Measurements from ENCODE around the gene CLDN12.
"Not testable (repeated sequence)": the region's sequence is repeated elsewhere in the genome, so short reads cannot be mapped to it uniquely, and the experiment has no call there.

Gene CLDN12

DNA sequence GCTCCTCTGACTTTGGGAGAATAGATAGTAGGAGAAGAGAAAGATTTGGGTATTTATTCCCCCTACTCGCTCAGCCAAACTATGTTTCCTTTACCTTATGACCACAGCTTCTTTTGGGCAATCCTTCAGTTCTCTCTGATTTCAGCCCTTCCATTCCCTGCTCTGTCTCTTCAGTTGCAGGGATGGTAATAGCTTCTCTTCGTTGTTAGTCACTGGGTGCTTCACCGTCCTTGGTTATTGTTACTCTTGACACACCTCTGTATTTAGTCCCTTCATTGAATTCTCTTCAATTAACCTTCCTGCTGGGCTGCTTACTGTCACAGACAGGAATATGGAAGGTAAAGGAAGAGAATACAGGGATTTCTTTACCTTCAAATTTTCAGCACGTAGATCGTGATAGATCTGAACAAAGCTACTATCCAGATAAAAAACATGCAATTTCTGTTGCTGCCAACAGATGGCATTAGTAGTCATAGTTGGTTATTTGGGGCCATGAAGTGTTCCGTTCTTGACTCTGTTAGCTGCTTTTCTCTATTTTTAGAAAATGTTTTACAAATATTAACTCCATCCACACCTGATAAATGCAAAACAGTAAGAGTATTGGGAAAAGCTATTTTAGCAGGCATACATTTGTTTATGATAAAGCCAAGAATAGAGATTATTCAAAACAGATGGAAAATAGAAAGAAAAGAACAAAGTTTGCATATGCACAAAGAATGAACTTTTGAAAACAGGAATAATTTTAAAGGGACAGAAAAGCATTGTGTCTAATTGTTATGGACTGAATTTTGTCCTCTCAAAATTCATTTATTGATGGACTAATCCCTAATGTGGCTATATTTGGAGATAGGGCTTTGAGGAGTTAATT, 52.1 kb downstream of the CLDN12 start:
- intact Hi-C loops (cut with micrococcal nuclease) = loop anchor here (1.0 kb wide), 2 partner anchors 174 to 579 kb away; no protein-coding TSS in a partner anchor
- Mint-ChIP-seq H3K27ac (no peak overlapping the region), H3K9me3 (no peaks in the 10 kb centered on the region), H3K4me3 (no peak overlapping the region), H3K4me1 (ENCODE audit: low read depth) (peaks cover 5% of the 10 kb centered on the region), H3K36me3 (ENCODE audit: low read depth) (no peaks in the 10 kb centered on the region), H3K27me3 (peaks cover 1% of the 10 kb centered on the region)

DNA sequence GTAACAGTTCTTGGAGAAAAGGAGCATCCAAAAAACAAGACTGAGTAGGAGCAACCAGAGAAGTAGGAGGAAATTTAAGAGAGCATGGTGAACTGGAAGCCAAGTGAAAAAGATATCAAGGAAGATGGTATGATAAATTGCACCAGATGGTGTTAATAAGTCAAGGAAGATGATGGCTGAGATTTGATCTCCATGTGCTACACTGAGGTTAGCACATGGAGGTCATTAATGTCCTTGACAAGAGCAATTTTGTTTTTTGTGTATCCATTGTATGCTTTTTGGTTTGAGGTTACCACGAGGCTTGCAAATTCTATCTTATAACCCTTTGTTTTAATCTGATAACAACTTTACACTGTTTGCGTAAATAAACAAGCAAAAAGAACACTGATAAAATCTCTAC, 54.8 kb downstream of the CLDN12 start:
- no peaks in the 10 kb centered on the region for H3K36me3 Mint-ChIP-seq (ENCODE audit: low read depth)
- no peak overlapping the region for H3K4me3 Mint-ChIP-seq
- no peaks in the 10 kb centered on the region for H3K9me3 Mint-ChIP-seq
- H3K27me3 Mint-ChIP-seq = peaks cover 1% of the 10 kb centered on the region
- peaks cover 11% of the 10 kb centered on the region for H3K4me1 Mint-ChIP-seq (ENCODE audit: low read depth)
- no peak overlapping the region for H3K27ac Mint-ChIP-seq
- intact Hi-C loops (cut with micrococcal nuclease) = no loop called here

DNA sequence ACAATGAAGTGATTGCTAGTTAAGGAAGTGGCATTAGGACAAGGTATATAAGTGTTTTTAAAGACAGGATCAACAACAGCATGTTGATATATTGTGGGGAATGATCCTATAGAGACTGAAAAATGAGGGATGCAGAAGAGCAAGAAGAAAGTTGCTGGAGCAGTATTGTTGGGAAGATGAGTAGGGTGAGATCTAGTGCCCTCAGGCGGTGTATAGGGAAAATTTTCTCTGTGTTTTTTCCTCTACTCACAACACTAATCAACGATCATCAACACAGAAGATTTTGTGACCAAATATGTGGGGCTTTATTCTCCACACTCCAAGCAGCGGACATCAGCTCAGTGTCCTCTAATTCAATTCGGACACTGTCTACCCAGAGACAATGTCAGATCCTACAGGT, 56.6 kb downstream of the CLDN12 start:
- peaks cover 1% of the 10 kb centered on the region for H3K27me3 Mint-ChIP-seq
- peaks cover 17% of the 10 kb centered on the region for H3K4me1 Mint-ChIP-seq (ENCODE audit: low read depth)
- no peaks in the 10 kb centered on the region for H3K36me3 Mint-ChIP-seq (ENCODE audit: low read depth)
- no peak overlapping the region for H3K4me3 Mint-ChIP-seq
- intact Hi-C loops (cut with micrococcal nuclease) = no loop called here
- no peak overlapping the region for H3K27ac Mint-ChIP-seq
- H3K9me3 Mint-ChIP-seq = peaks cover 5% of the 10 kb centered on the region

DNA sequence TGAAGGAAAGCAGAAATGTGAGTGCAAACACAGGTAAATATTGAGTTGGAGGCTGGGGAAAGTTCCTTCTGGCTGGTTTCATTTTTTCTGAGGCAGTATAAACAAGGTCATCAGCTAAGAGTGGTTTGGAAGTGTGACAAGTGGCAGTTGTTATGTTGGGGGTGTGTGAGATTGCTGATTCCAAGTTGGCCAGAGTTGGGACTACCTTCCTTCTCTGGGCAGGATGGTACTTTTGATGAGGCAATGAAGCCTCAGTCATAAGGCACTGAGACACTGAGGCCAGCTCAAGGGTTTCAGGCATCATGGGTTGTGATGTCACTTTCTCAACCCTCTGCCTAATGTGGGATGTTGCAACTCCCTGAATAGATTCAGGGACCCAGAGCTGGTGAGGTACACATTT, 58.0 kb downstream of the CLDN12 start:
- Mint-ChIP-seq H3K27me3 (no peaks in the 10 kb centered on the region), H3K36me3 (ENCODE audit: low read depth) (no peaks in the 10 kb centered on the region), H3K9me3 (peaks cover 15% of the 10 kb centered on the region), H3K27ac (no peak overlapping the region), H3K4me3 (no peak overlapping the region), H3K4me1 (ENCODE audit: low read depth) (peaks cover 12% of the 10 kb centered on the region)
- intact Hi-C loops (cut with micrococcal nuclease) = no loop called here

DNA sequence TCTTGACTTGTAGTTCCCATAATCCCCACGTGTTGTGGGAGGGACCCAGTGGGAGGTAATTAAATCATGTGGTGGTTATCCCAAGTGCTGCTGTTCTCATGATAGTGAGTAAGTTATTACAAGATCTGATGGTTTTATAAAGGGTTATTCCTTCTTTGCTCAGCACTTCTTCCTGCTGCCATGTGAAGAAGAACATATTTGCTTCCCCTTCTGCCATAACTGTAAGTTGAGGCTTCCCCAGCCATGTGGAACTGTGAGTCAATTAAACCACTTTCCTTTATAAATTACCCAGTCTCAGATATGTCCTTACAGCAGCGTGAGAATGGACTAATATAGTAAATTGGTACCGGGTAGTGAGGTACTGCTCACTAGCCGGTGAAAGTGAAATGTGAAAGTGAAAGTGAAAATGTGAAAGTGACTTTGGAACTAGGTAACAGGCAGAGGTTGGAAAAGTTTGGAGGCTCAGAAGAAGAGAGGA, 59.9 kb downstream of the CLDN12 start:
- H3K4me3 Mint-ChIP-seq = peak overlapping the region; percentile 14
- H3K36me3 Mint-ChIP-seq (ENCODE audit: low read depth); H3K27me3 Mint-ChIP-seq; intact Hi-C loops (cut with micrococcal nuclease); H3K27ac Mint-ChIP-seq: not testable (repeated sequence)
- H3K4me1 Mint-ChIP-seq (ENCODE audit: low read depth) = peaks cover 12% of the 10 kb centered on the region
- peaks cover 15% of the 10 kb centered on the region for H3K9me3 Mint-ChIP-seq
